A549 treated with AZD9567 at 1 μM for 4 hours (cell line): Measurements from ENCODE around the gene ZDHHC23. TPM values are rescaled to one million over a fixed set of nuclear protein-coding genes. Genes with fewer than 3 reads are reported as not detected.

Experiments
- total RNA-seq: library from RNA; stranded (reverse); fragments of 200-300 nt; extraction: Qiagen RNA extraction; gene quantifications from 5 replicates; pipeline ENCODE4 v1.2.3, GENCODE V29; 2022; ENCODE audit not compliant: insufficient read depth

Gene ZDHHC23
- 3.4 to 4.0 TPM (median 3.5 TPM) in 5 replicates for total RNA-seq

GRCh38 chr3:113947372-113948014, at the start of gene ZDHHC23:
Gene ZDHHC23, plus strand, starts transcription at chr3:113948013. Its CDS starts 790 bp downstream, at chr3:113948803.

Other genes starting within 250 kb of the ZDHHC23 start
- 138 to 186 TPM (median 152 TPM) in 5 replicates for gene NAA50, start 201.8 kb upstream of the ZDHHC23 start, total RNA-seq
- 16.4 to 25.6 TPM (median 18.6 TPM) in 5 replicates for gene ATP6V1A, start 201.0 kb upstream of the ZDHHC23 start, total RNA-seq
- 0.35 to 2.2 TPM (median 0.88 TPM) in 5 replicates for gene GRAMD1C, start 109.2 kb upstream of the ZDHHC23 start, total RNA-seq
- 1.3 to 1.6 TPM (median 1.6 TPM) in 5 replicates for gene CCDC191, start 108.5 kb downstream of the ZDHHC23 start, total RNA-seq
- 21.9 to 29.7 TPM (median 23.1 TPM) in 5 replicates for gene QTRT2, start 108.7 kb downstream of the ZDHHC23 start, total RNA-seq
- not detected in 5 replicates for gene DRD3, start 231.0 kb downstream of the ZDHHC23 start, total RNA-seq